NK-92 treated with Interleukin-12 subunit alpha and Interleukin-12 subunit beta, amount 100 ng/mL, for 24 hours (cell line): Measurements from ENCODE around the gene PSMD12.

Experiments used
- DNase-seq: peaks from one replicate; lab custom pipeline; 2025; lab: John Stamatoyannopoulos, UW

The PSMD12 gene

GRCh38 chr17:67386965-67387551 is 20.7 kb upstream of the PSMD12 start:
- peak; percentile 60 for DNase-seq

GRCh38 chr17:67385122-67385988 is 19.0 kb upstream of the PSMD12 start:
- DNase-seq: no peak

- no peak for DNase-seq
Observed at GRCh38 chr17:67381929-67382257, 15.5 kb upstream of the PSMD12 start.

GRCh38 chr17:67379251-67379630 is 12.9 kb upstream of the PSMD12 start:
- no peak for DNase-seq

GRCh38 chr17:67378454-67379250 is 12.3 kb upstream of the PSMD12 start:
- peak; percentile 72 for DNase-seq

GRCh38 chr17:67377488-67378453 is 11.4 kb upstream of the PSMD12 start:
- peak; percentile 55 for DNase-seq

- peak; percentile 90 for DNase-seq
Observed at GRCh38 chr17:67376737-67377487, 10.5 kb upstream of the PSMD12 start, which contains the start of gene PITPNC1. PITPNC1 (plus strand) TSS chr17:67377281.

- DNase-seq: no peak
Observed at GRCh38 chr17:67376415-67376736, 10.0 kb upstream of the PSMD12 start.

GRCh38 chr17:67375716-67376115 is 9.3 kb upstream of the PSMD12 start:
- DNase-seq: no peak

GRCh38 chr17:67375054-67375427 is 8.7 kb upstream of the PSMD12 start:
- DNase-seq: no peak

- peak; percentile 84 for DNase-seq
Observed at GRCh38 chr17:67374329-67375053, 8.1 kb upstream of the PSMD12 start.

- no peak for DNase-seq
Observed at GRCh38 chr17:67372751-67373150, 6.4 kb upstream of the PSMD12 start.

GRCh38 chr17:67369676-67370075 is 3.3 kb upstream of the PSMD12 start:
- DNase-seq: no peak

- no peak for DNase-seq
Observed at GRCh38 chr17:67365738-67366192, 612 bp downstream of the PSMD12 start.

GRCh38 chr17:67364847-67365737 is 1.3 kb downstream of the PSMD12 start:
- no peak for DNase-seq

- DNase-seq: no peak
Observed at GRCh38 chr17:67362173-67362572, 4.2 kb downstream of the PSMD12 start.

- no peak for DNase-seq
Observed at GRCh38 chr17:67360880-67361279, 5.5 kb downstream of the PSMD12 start.

GRCh38 chr17:67359960-67360791 is 6.2 kb downstream of the PSMD12 start:
- DNase-seq: no peak
